D721Med (cell line): Measurements from ENCODE around the gene SSX1.
"Not testable (repeated sequence)": the region's sequence is repeated elsewhere in the genome, so short reads cannot be mapped to it uniquely, and the experiment has no call there.

Source experiments
- DNase-seq: peaks from one replicate; pipeline ENCODE4 v3.0.0; 2011; ENCODE audit warnings: low spot score; ENCODE audit not compliant: insufficient read length
- FAIRE-seq: peaks from 2 replicates; lab custom pipeline; 2011; peaks lifted over from hg19 to GRCh38; lab: Jason Lieb, UNC
- CTCF ChIP-seq: IDR thresholded peaks from 2 replicates; pipeline ENCODE4 v1.5.1; 2012; ENCODE audit warnings: mild to moderate bottlenecking, control low read depth; ENCODE audit not compliant: insufficient read depth; ENCODE audit errors: missing control alignments

Gene SSX1

GRCh38 chrX:48255062-48255796 is at the start of gene SSX1:
SSX1 (plus strand) TSS chrX:48255392; CDS start chrX:48257242, 1,850 bp downstream.
- FAIRE-seq, DNase-seq: not testable (repeated sequence)

GRCh38 chrX:48214341-48214740 is 40.9 kb upstream of the SSX1 start:
- DNase-seq, FAIRE-seq: not testable (repeated sequence)

- FAIRE-seq = not testable (repeated sequence)
These were observed 31.0 kb upstream of the SSX1 start for GRCh38 chrX:48224196-48224595.

GRCh38 chrX:48252945-48253344 is 2.2 kb upstream of the SSX1 start:
- not testable (repeated sequence) for FAIRE-seq, DNase-seq

More at GRCh38 chrX:48224196-48224595, 31.0 kb upstream of the SSX1 start:
- DNase-seq = not testable (repeated sequence)

GRCh38 chrX:48274365-48274764 is 19.2 kb downstream of the SSX1 start:
- not testable (repeated sequence) for FAIRE-seq, DNase-seq

GRCh38 chrX:48278958-48279357 is 23.8 kb downstream of the SSX1 start:
- DNase-seq = no peak

GRCh38 chrX:48280729-48281128 is 25.5 kb downstream of the SSX1 start:
- not testable (repeated sequence) for FAIRE-seq, DNase-seq

More at GRCh38 chrX:48278958-48279357, 23.8 kb downstream of the SSX1 start:
- no peak for TF ChIP-seq CTCF
- FAIRE-seq = no peak

- DNase-seq = no peak
- no peak for FAIRE-seq
- TF ChIP-seq CTCF = no peak
These were observed 51.0 kb downstream of the SSX1 start for GRCh38 chrX:48306175-48306574.

GRCh38 chrX:48313996-48314395 is 58.8 kb downstream of the SSX1 start:
- not testable (repeated sequence) for DNase-seq, FAIRE-seq
